ENCODE data around the gene FOXF2. TPM values are rescaled to one million over a fixed set of nuclear protein-coding genes. Genes with fewer than 3 reads are reported as not detected.

Gene FOXF2
- total RNA-seq, 4 donors from 2014 or later, result 0.59 to 1.4 (median 0.77) TPM

DNA sequence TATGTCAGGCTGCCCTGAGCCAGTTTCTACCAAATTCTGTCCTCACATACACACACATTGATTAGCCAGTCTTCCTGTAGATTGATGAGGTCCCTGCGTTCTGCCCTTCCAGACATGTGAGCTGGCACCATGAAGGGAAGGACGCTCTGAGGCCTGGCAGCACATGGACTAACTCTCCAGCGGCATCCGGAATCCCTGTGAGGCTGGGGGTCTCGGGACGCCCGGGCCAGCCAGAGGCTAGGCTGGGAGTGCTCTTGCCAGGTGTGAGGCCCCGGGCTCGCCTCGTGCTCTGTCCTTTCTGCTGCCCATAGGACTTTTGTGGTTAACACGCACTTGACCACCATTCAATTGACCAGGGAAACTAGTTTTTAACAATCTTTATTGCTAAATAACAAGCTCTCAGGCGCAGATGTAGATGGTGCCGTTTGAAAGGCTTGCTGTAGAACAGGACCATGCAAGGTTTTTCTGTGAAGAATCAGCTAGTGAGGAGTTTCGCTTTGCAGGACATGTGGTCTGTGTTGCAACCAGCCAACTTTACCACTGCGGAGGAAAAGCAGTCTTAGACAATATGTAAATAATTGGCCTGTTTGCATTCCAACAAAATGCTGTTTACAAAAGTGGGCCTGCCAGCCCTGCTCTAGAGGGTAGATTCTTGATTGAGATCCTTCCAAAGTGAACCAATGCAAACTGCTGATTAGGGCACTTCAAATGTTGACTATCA, 29.3 kb downstream of the FOXF2 start:
- no peak for DNase-seq (ENCODE audit: low spot score in 2 of 2)
- 79 to 86% methylated on average over 15 of the region's 15 CpGs for WGBS, 2 donors
- intact Hi-C loops (cut with DNase I; ENCODE audit: low total_unique reads), result no loop called here
- no peak overlapping the region for H3K4me3 ChIP-seq (ENCODE audit: low read depth, poor library complexity, severe bottlenecking)
- TF ChIP-seq, protein P1, sequence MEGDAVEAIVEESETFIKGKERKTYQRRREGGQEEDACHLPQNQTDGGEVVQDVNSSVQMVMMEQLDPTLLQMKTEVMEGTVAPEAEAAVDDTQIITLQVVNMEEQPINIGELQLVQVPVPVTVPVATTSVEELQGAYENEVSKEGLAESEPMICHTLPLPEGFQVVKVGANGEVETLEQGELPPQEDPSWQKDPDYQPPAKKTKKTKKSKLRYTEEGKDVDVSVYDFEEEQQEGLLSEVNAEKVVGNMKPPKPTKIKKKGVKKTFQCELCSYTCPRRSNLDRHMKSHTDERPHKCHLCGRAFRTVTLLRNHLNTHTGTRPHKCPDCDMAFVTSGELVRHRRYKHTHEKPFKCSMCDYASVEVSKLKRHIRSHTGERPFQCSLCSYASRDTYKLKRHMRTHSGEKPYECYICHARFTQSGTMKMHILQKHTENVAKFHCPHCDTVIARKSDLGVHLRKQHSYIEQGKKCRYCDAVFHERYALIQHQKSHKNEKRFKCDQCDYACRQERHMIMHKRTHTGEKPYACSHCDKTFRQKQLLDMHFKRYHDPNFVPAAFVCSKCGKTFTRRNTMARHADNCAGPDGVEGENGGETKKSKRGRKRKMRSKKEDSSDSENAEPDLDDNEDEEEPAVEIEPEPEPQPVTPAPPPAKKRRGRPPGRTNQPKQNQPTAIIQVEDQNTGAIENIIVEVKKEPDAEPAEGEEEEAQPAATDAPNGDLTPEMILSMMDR (IDR thresholded peaks at IDR 0.05), result no peak
- no peak for TF ChIP-seq POLR2A (IDR thresholded peaks at IDR 0.05)

DNA sequence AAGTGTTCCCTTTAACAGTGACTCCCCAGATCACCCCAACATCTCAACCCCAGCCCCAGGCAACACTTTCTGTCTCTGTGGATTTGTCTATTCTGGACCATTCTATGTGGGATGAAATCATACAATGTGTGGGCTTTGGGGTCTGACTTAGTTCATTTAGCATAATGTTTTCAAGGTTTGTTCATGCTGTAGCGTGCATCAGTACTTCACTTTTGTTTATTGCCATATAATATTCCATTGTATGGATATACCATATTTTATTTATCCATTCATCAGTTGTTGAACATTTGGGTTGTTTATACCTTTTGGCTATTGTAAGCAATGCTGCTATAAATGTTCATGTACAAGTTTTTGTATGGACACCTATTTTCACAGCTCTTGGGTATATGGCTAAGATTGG, 31.0 kb downstream of the FOXF2 start:
- no peak for DNase-seq (ENCODE audit: low spot score in 2 of 2)
- intact Hi-C loops (cut with DNase I; ENCODE audit: low total_unique reads), result no loop called here
- WGBS, 2 donors, result 91 to 92% methylated on average over 1 of the region's 1 CpG
- no peak overlapping the region for H3K4me3 ChIP-seq (ENCODE audit: low read depth, poor library complexity, severe bottlenecking)
- TF ChIP-seq POLR2A (IDR thresholded peaks at IDR 0.05), result no peak
- TF ChIP-seq, protein P1 (IDR thresholded peaks at IDR 0.05), result no peak

DNA sequence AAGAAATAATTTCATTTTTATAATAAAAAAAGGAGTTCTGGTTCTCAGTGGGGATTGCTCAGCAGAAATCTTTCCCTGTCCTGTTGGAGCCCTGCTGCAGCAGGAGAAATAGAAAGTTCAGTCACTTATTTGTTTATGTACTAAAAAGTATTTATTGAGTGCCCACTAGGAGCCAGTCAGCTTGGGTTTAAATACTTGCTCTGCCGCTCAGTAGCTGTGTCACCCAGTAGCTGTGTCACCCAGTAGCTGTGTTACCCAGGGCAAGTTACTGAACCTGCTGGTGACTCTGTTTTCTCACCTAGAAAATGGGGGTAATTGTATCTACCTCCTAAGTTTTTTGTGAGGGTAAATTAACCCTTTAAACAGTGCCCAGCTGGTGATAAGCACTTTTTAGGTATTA, 32.9 kb downstream of the FOXF2 start:
- no peak for DNase-seq (ENCODE audit: low spot score in 2 of 2)
- H3K4me3 ChIP-seq (ENCODE audit: low read depth, poor library complexity, severe bottlenecking), result no peak overlapping the region
- intact Hi-C loops (cut with DNase I; ENCODE audit: low total_unique reads), result no loop called here
- TF ChIP-seq POLR2A (IDR thresholded peaks at IDR 0.05), result no peak
- TF ChIP-seq, protein P1 (IDR thresholded peaks at IDR 0.05), result no peak
- WGBS, 2 donors, result 86 to 88% methylated on average over 1 of the region's 1 CpG

DNA sequence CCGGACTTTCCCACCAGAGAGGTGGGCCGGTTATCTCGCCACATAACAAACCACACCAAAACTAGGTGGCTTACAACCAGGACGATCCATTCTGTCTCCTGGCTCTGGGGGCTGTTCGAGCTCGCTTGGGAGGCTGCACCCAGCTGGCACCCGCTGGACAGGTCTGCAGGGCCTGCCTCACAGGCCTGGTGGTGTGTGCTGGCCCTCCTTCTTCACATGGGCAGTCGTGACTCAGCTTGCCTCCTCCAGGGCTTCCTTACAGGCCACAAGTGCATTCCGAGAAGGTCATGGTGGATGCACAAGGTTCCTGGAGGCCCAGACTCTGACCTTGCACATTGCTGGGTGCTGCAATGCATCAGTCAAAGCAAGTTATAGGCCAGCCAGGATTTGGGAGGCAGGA, 34.2 kb downstream of the FOXF2 start:
- DNase-seq (ENCODE audit: low spot score in 2 of 2), result no peak

DNA sequence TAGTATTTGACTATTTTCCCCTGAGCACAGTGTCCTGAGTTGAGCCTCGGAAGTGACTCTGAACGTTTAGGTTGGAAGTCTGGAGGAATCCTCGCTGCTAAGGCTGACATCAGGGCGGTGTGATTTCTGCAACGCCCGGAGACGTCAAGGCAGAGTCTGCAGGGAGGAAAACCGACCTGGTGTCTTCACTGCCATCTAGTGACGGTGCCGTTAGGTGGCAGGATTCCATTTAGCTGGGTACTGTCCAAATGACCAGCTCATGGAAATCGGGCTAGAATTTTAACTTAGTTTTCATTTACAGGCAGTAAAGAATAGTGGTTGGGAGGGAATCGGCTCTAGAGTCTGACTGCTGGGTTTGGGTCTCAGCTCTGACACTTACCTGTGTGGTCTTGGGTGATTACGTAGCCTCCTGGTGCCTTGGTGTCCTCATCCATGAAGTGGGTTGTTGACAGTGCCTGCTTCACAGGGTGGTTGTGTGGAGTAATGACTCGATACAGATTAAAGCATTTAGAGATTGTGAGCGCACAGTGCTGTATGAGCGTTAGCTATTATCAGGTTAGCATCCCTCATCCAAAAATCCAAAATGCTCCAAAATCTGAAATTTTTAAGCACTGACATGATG, 35.0 kb downstream of the FOXF2 start:
- no peak overlapping the region for H3K4me3 ChIP-seq (ENCODE audit: low read depth, poor library complexity, severe bottlenecking)
- no peak for TF ChIP-seq POLR2A (IDR thresholded peaks at IDR 0.05)
- TF ChIP-seq, protein P1 (IDR thresholded peaks at IDR 0.05), result no peak
- WGBS, 2 donors, result 24 to 29% methylated on average over 16 of the region's 16 CpGs
- no peak for DNase-seq (ENCODE audit: low spot score in 2 of 2)
- intact Hi-C loops (cut with DNase I; ENCODE audit: low total_unique reads), result no loop called here

More for the DNA sequence above, 34.2 kb downstream of the FOXF2 start:
- WGBS, 2 donors, result 92 to 95% methylated on average over 9 of the region's 9 CpGs
- intact Hi-C loops (cut with DNase I; ENCODE audit: low total_unique reads), result no loop called here
- no peak for TF ChIP-seq POLR2A (IDR thresholded peaks at IDR 0.05)
- TF ChIP-seq, protein P1 (IDR thresholded peaks at IDR 0.05), result no peak
- no peak overlapping the region for H3K4me3 ChIP-seq (ENCODE audit: low read depth, poor library complexity, severe bottlenecking)
